Neural progenitor cell (in vitro differentiated cells): Measurements from ENCODE around the gene KCNMB4. TPM values are rescaled to one million over a fixed set of nuclear protein-coding genes. Genes with fewer than 3 reads are reported as not detected.

ENCODE experiments used
- DNase-seq: peaks from one replicate; pipeline ENCODE4 v3.0.0-alpha.2; 2016; ENCODE audit warnings: low spot score
- H2AFZ ChIP-seq: fragments of 200-600 bp; sonication (generic); replicated peaks from 2 replicates; pipeline ENCODE4 v1.6.1; 2016; ENCODE audit warnings: antibody characterized with exemption
- H3F3A ChIP-seq: fragments of 200-600 bp; sonication (generic); 2 replicates; pipeline ENCODE4 v1.6.1; 2016; ENCODE audit warnings: antibody characterized with exemption, low read depth
- H3K27ac ChIP-seq: fragments of 200-600 bp; sonication (generic); 2 replicates; pipeline ENCODE4 v1.5.1; 2016; ENCODE audit warnings: mild to moderate bottlenecking
- H3K27me3 ChIP-seq: fragments of 200-600 bp; sonication (generic); 2 replicates; pipeline ENCODE4 v1.6.1; 2016; ENCODE audit warnings: mild to moderate bottlenecking, moderate library complexity
- H3K36me3 ChIP-seq: fragments of 200-600 bp; sonication (generic); 2 replicates; pipeline ENCODE4 v1.5.1; 2016
- H3K4me1 ChIP-seq: fragments of 200-600 bp; sonication (generic); 2 replicates; pipeline ENCODE4 v1.6.1; 2016; ENCODE audit warnings: mixed run types
- H3K4me2 ChIP-seq: fragments of 200-600 bp; sonication (generic); 2 replicates; pipeline ENCODE4 v1.6.1; 2016
- H3K4me3 ChIP-seq: fragments of 200-600 bp; sonication (generic); 2 replicates; pipeline ENCODE4 v1.5.1; 2016
- H3K79me2 ChIP-seq: fragments of 200-600 bp; sonication (generic); 2 replicates; pipeline ENCODE4 v1.6.1; 2016; ENCODE audit warnings: low read depth
- H3K9ac ChIP-seq: fragments of 200-600 bp; sonication (generic); 2 replicates; pipeline ENCODE4 v1.6.1; 2016
- H3K9me3 ChIP-seq: fragments of 200-600 bp; sonication (generic); 2 replicates; pipeline ENCODE4 v1.5.1; 2016; ENCODE audit warnings: low read depth
- H4K20me1 ChIP-seq: fragments of 200-600 bp; sonication (generic); 2 replicates; pipeline ENCODE4 v1.6.1; 2016; ENCODE audit warnings: low read depth
- H3K27ac Mint-ChIP-seq: 3 replicates; pipeline ENCODE4 v1.8.0; 2021; ENCODE audit warnings: mixed read lengths
- H3K27me3 Mint-ChIP-seq: 2 replicates; pipeline ENCODE4 v1.8.0; 2022; ENCODE audit warnings: low read depth, mild to moderate bottlenecking, inconsistent platforms, moderate library complexity, mixed read lengths; ENCODE audit not compliant: insufficient read depth
- H3K36me3 Mint-ChIP-seq: 3 replicates; pipeline ENCODE4 v1.8.0; 2021; ENCODE audit warnings: mixed read lengths
- H3K4me1 Mint-ChIP-seq: 3 replicates; pipeline ENCODE4 v1.8.0; 2021; ENCODE audit warnings: mixed read lengths
- H3K4me3 Mint-ChIP-seq: 3 replicates; pipeline ENCODE4 v1.8.0; 2021; ENCODE audit warnings: mild to moderate bottlenecking, moderate library complexity, mixed read lengths
- H3K9me3 Mint-ChIP-seq: 3 replicates; pipeline ENCODE4 v1.8.0; 2020; ENCODE audit warnings: mixed read lengths
- EZH2 ChIP-seq: fragments of 200-600 bp; sonication (generic); IDR thresholded peaks from 2 replicates; pipeline ENCODE4 v1.6.1; 2017; ENCODE audit warnings: antibody characterized with exemption, mild to moderate bottlenecking, moderate library complexity
- EZH2phosphoT487 ChIP-seq: fragments of 200-600 bp; sonication (generic); IDR thresholded peaks from 2 replicates; pipeline ENCODE4 v1.6.1; 2017; ENCODE audit warnings: antibody characterized with exemption
- total RNA-seq: library from RNA; depleted of rRNA; stranded (reverse); fragments of >200 nt; gene quantifications from 2 replicates; pipeline ENCODE4 v1.2.3, GENCODE V29; 2015; ENCODE audit warnings: low replicate concordance
- TF ChIP-seq, protein P1 (sequence below): fragments of 200-600 bp; sonication (generic); IDR thresholded peaks from 2 replicates; pipeline ENCODE4 v1.5.1; 2017; ENCODE audit warnings: antibody characterized with exemption, mild to moderate bottlenecking

Gene KCNMB4
- total RNA-seq, 1 donor from 2014 or later: 8.5 TPM

DNA sequence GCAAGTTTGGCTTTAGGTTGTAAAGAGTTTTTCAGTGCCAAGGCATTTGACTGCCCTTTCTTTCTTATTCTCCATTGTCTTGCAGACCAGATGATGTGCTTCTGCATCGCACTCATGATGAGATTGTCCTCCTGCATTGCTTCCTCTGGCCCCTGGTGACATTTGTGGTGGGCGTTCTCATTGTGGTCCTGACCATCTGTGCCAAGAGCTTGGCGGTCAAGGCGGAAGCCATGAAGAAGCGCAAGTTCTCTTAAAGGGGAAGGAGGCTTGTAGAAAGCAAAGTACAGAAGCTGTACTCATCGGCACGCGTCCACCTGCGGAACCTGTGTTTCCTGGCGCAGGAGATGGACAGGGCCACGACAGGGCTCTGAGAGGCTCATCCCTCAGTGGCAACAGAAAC is 64.3 kb downstream of the KCNMB4 start:
- H2AFZ ChIP-seq: no peak overlapping the region
- no peak overlapping the region for H3K4me3 Mint-ChIP-seq
- no peaks in the 10 kb centered on the region for H3K9me3 ChIP-seq
- no peak overlapping the region for H3K4me2 ChIP-seq
- no peaks in the 10 kb centered on the region for H4K20me1 ChIP-seq
- H3F3A ChIP-seq: no peaks in the 10 kb centered on the region
- peaks cover 5% of the 10 kb centered on the region for H3K27me3 Mint-ChIP-seq
- H3K36me3 Mint-ChIP-seq: peaks cover 29% of the 10 kb centered on the region
- no peaks in the 10 kb centered on the region for H3K36me3 ChIP-seq
- no peak overlapping the region for H3K9ac ChIP-seq
- H3K27ac ChIP-seq: no peak overlapping the region
- H3K27me3 ChIP-seq: no peaks in the 10 kb centered on the region
- H3K4me1 ChIP-seq: no peaks in the 10 kb centered on the region
- no peaks in the 10 kb centered on the region for H3K79me2 ChIP-seq
- TF ChIP-seq EZH2phosphoT487 (no peak), EZH2 (no peak)
- TF ChIP-seq, protein P1, sequence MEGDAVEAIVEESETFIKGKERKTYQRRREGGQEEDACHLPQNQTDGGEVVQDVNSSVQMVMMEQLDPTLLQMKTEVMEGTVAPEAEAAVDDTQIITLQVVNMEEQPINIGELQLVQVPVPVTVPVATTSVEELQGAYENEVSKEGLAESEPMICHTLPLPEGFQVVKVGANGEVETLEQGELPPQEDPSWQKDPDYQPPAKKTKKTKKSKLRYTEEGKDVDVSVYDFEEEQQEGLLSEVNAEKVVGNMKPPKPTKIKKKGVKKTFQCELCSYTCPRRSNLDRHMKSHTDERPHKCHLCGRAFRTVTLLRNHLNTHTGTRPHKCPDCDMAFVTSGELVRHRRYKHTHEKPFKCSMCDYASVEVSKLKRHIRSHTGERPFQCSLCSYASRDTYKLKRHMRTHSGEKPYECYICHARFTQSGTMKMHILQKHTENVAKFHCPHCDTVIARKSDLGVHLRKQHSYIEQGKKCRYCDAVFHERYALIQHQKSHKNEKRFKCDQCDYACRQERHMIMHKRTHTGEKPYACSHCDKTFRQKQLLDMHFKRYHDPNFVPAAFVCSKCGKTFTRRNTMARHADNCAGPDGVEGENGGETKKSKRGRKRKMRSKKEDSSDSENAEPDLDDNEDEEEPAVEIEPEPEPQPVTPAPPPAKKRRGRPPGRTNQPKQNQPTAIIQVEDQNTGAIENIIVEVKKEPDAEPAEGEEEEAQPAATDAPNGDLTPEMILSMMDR: no peak
- H3K4me1 Mint-ChIP-seq: peaks cover 3% of the 10 kb centered on the region
- no peak overlapping the region for H3K4me3 ChIP-seq
- no peak for DNase-seq
- H3K9me3 Mint-ChIP-seq: no peaks in the 10 kb centered on the region
- no peak overlapping the region for H3K27ac Mint-ChIP-seq

- Mint-ChIP-seq H3K27ac (no peak overlapping the region), H3K36me3 (peaks cover 19% of the 10 kb centered on the region)
- TF ChIP-seq EZH2phosphoT487 (no peak), EZH2 (no peak)
- TF ChIP-seq, protein P1: no peak
Measured at GRCh38 chr12:70436836-70437235, 70.7 kb downstream of the KCNMB4 start.

DNA sequence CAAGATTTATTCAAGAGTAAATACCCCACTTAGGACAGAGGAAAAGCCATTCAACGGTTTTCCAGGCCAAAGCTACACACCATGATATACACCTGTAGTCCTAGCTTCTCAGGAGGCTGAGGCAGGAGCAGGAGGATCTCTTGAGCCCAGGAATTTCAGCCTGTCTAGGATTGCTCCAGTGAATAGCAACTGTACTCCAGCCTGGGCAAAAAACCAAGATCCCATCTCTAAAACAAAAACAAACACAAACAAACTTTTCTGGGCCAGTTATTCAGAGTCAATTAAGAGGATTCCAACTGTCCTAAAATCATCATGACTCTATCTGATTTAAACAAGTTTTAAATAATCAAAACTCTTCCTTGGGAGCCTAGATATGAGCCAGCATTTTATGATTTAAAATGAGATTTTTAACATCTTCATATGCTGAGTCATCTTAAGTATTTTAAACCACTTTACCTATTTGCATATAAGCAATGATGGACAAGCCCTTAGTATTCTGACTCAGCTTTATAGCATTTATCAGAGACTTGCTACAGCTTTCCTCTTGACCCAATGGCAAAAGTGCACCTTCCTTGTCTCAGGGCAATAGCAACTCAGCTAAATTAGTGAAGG is 77.1 kb downstream of the KCNMB4 start:
- Histone ChIP-seq H3K4me3 (no peak overlapping the region), H3K4me2 (no peak overlapping the region), H3K36me3 (no peaks in the 10 kb centered on the region), H3K9ac (no peak overlapping the region), H4K20me1 (no peaks in the 10 kb centered on the region), H2AFZ (no peak overlapping the region), H3K27me3 (no peaks in the 10 kb centered on the region), H3F3A (no peaks in the 10 kb centered on the region), H3K27ac (no peak overlapping the region), H3K4me1 (no peaks in the 10 kb centered on the region), H3K79me2 (no peaks in the 10 kb centered on the region), H3K9me3 (no peaks in the 10 kb centered on the region)
- TF ChIP-seq, protein P1: no peak
- TF ChIP-seq EZH2: no peak
- Mint-ChIP-seq H3K27ac (no peak overlapping the region), H3K27me3 (no peaks in the 10 kb centered on the region), H3K4me1 (no peaks in the 10 kb centered on the region), H3K9me3 (no peaks in the 10 kb centered on the region), H3K4me3 (no peak overlapping the region), H3K36me3 (no peaks in the 10 kb centered on the region)
- DNase-seq: no peak

More at GRCh38 chr12:70436836-70437235, 70.7 kb downstream of the KCNMB4 start:
- Histone ChIP-seq H3K36me3 (no peaks in the 10 kb centered on the region), H3K4me3 (no peak overlapping the region), H3K79me2 (no peaks in the 10 kb centered on the region), H2AFZ (no peak overlapping the region), H3K4me2 (no peak overlapping the region), H3K4me1 (no peaks in the 10 kb centered on the region), H3K9me3 (no peaks in the 10 kb centered on the region), H3K9ac (no peak overlapping the region), H3K27ac (no peak overlapping the region), H3F3A (no peaks in the 10 kb centered on the region), H3K27me3 (no peaks in the 10 kb centered on the region), H4K20me1 (no peaks in the 10 kb centered on the region)
- Mint-ChIP-seq H3K9me3 (no peaks in the 10 kb centered on the region), H3K27me3 (peaks cover 5% of the 10 kb centered on the region), H3K4me1 (no peaks in the 10 kb centered on the region), H3K4me3 (no peak overlapping the region)
- no peak for DNase-seq
